ENCODE data around the gene NBPF26. TPM values are rescaled to one million over a fixed set of nuclear protein-coding genes. Genes with fewer than 3 reads are reported as not detected.

The NBPF26 gene
- total and polyA plus RNA-seq, 9 of the 15 experiments (the other 6 are each of a cell fraction or from before 2014, with no cell fraction given): 0.13 to 6.6 (median 5.2) TPM

DNA sequence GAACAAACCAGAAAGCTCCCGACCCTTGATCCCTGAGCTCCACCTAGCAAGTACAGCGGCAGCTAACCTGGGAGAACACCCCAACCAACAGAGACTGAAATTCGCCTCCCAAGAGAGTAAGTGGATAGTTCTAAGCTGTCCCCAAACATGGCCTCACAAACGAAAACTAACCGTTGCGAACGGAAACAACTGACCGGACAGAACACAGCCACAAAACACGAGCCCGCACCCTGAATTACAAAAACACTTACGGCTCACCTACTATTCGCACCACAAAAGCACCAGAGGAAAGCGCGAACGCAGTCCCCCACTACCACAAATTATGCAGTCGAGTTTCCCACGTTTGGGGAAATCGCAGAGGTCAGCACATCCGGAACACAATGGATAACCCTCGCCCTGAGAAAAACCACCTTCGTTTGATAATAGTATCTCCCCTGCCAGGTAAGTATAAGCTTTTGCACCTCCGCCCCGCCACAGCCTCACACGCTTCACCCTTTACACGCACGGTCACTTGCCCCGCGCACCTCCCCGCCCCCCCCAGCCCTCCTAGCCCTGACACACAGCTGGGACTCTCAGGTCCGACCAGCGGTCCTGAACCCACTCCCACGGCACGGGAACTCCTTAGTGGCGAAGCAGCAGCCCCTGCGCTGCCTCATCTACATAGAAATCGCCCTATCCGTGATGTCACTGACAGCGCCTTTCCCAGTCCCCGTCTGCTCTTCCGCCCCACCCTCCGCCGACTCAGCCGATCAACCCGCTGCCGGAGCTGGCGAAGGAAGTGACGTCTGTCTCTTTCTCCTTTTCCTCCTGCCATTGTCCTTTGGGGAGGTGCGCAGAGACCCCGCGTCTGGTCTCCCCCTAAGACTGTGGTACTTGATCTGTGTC is 127.0 kb downstream of the NBPF26 start (continued):
- TF ChIP-seq ARID1B (IDR thresholded peaks at IDR 0.05): peak; percentile 73
- TF ChIP-seq GTF2E2 (tag; IDR thresholded peaks at IDR 0.05): peak; percentile 100
- peak; percentile 93 for TF ChIP-seq NR1H2 (CRISPR knock-in tag; IDR thresholded peaks at IDR 0.05)
- TF ChIP-seq GTF2A2 (tag; IDR thresholded peaks at IDR 0.05): peak; percentile 96
- peak; percentile 46; the same call in 1 of the 2 replicates for TF ChIP-seq BHLHE40 (IDR thresholded peaks at IDR 0.05; ENCODE audit: low read length)
- TF ChIP-seq, protein P1, sequence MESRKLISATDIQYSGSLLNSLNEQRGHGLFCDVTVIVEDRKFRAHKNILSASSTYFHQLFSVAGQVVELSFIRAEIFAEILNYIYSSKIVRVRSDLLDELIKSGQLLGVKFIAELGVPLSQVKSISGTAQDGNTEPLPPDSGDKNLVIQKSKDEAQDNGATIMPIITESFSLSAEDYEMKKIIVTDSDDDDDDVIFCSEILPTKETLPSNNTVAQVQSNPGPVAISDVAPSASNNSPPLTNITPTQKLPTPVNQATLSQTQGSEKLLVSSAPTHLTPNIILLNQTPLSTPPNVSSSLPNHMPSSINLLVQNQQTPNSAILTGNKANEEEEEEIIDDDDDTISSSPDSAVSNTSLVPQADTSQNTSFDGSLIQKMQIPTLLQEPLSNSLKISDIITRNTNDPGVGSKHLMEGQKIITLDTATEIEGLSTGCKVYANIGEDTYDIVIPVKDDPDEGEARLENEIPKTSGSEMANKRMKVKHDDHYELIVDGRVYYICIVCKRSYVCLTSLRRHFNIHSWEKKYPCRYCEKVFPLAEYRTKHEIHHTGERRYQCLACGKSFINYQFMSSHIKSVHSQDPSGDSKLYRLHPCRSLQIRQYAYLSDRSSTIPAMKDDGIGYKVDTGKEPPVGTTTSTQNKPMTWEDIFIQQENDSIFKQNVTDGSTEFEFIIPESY (CRISPR knock-in tag; IDR thresholded peaks at IDR 0.05): peak; percentile 77
- TF ChIP-seq FOXK2 (conservative IDR thresholded peaks at IDR 0.05 in 1 of 2, IDR thresholded peaks at IDR 0.05 in 1 of 2; ENCODE audit: low read depth in 2 of 2): peak; percentile 68 to 79
- TF ChIP-seq, protein P2, sequence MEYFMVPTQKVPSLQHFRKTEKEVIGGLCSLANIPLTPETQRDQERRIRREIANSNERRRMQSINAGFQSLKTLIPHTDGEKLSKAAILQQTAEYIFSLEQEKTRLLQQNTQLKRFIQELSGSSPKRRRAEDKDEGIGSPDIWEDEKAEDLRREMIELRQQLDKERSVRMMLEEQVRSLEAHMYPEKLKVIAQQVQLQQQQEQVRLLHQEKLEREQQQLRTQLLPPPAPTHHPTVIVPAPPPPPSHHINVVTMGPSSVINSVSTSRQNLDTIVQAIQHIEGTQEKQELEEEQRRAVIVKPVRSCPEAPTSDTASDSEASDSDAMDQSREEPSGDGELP (CRISPR knock-in tag; IDR thresholded peaks at IDR 0.05; ENCODE audit: borderline replicate concordance): peak; percentile 52
- TF ChIP-seq ZFP30 (CRISPR knock-in tag; IDR thresholded peaks at IDR 0.05; ENCODE audit: borderline replicate concordance): peak; percentile 97; the same call in 1 of the 2 replicates
- peak; percentile 96 for TF ChIP-seq HIVEP1 (CRISPR knock-in tag; IDR thresholded peaks at IDR 0.05)
- peak; percentile 99 for TF ChIP-seq ZNF41 (CRISPR knock-in tag; conservative IDR thresholded peaks at IDR 0.05)
- TF ChIP-seq ZNF778 (CRISPR knock-in tag; IDR thresholded peaks at IDR 0.05): peak; percentile 95
- TF ChIP-seq SIX5 (IDR thresholded peaks at IDR 0.05; ENCODE audit: borderline replicate concordance in 1 of 2, insufficient read depth in 1 of 2, low read depth in 1 of 2, low read length in 2 of 2): peak in 1 of 2 experiments; percentile 35; a peak in 2 of 4 replicates
- TF ChIP-seq, protein P3, sequence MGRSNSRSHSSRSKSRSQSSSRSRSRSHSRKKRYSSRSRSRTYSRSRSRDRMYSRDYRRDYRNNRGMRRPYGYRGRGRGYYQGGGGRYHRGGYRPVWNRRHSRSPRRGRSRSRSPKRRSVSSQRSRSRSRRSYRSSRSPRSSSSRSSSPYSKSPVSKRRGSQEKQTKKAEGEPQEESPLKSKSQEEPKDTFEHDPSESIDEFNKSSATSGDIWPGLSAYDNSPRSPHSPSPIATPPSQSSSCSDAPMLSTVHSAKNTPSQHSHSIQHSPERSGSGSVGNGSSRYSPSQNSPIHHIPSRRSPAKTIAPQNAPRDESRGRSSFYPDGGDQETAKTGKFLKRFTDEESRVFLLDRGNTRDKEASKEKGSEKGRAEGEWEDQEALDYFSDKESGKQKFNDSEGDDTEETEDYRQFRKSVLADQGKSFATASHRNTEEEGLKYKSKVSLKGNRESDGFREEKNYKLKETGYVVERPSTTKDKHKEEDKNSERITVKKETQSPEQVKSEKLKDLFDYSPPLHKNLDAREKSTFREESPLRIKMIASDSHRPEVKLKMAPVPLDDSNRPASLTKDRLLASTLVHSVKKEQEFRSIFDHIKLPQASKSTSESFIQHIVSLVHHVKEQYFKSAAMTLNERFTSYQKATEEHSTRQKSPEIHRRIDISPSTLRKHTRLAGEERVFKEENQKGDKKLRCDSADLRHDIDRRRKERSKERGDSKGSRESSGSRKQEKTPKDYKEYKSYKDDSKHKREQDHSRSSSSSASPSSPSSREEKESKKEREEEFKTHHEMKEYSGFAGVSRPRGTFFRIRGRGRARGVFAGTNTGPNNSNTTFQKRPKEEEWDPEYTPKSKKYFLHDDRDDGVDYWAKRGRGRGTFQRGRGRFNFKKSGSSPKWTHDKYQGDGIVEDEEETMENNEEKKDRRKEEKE (IDR thresholded peaks at IDR 0.05; ENCODE audit: borderline replicate concordance in 1 of 2, control insufficient read depth in 1 of 2, low read depth in 2 of 2, low read length in 1 of 2): peak; percentile 88 to 99
- TF ChIP-seq CCNT2 (IDR thresholded peaks at IDR 0.05; ENCODE audit: borderline replicate concordance, extremely low read depth, insufficient read length, low read depth, low read length): peak; percentile 30
- peak; percentile 73 for TF ChIP-seq ASH1L (IDR thresholded peaks at IDR 0.05; ENCODE audit: borderline replicate concordance, low read depth, partially characterized antibody)
- TF ChIP-seq ZNF444 (CRISPR knock-in tag; IDR thresholded peaks at IDR 0.05): peak; percentile 99
- TF ChIP-seq RBFOX2 (IDR thresholded peaks at IDR 0.05; ENCODE audit: low read depth, low read length): peak; percentile 88
- TF ChIP-seq CBFA2T3 (IDR thresholded peaks at IDR 0.05): peak; percentile 34; the same call in 1 of the 2 replicates
